GM20000 (cell line): ENCODE results near the gene POPDC3.

ENCODE experiments used
- DNase-seq: peaks from one replicate; pipeline ENCODE4 v3.0.0; 2012; ENCODE audit warnings: low spot score
- TF ChIP-seq, protein P1 (sequence below): IDR thresholded peaks from 2 replicates; pipeline ENCODE4 v1.5.1; 2012; ENCODE audit warnings: mild to moderate bottlenecking, control low read depth; ENCODE audit errors: extremely low read depth, missing control alignments

Gene POPDC3

DNA sequence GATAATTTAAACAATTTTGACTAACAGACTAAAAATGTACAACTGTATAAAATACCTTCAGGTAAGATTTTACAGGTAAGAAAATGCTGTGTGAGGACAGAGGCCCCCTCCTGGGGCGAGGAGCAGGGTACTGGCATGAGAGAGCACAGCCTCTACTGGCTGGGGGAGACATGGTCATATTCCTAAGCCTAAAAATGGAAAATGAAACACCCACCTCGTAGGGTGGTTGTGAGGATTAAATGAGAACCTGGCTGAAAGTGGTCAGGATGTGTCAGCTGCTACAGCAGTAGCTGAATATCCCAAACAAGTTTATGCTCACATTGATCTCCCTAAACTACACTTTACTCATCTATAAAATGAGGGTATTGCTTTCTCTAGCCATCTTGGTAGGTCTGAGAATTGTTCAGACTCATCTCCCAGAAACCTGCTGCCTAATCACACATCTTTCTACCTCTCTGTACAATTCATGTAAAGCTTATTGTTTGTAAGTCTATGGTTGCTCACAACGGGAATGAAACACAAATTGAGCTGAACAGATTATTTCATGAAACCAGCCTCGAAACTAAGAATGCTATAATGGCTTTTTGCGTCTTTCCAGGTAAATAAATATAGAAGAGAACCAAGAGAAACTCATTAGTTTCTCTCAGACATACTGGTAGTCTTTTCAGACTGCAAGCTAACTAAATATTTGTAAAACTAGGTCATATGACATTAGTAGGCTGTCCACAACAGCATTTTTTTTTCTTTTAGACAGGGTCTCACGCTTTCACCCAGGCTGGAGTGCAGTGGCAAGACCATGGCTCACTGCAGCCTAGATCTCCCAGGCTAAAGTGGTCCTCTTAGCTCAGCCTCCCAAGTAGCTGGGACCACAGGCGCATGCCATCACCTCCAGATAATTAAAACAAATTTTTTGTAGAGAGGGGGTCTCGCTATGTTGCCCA, 69.6 kb downstream of the POPDC3 start:
- DNase-seq: no peak
- TF ChIP-seq, protein P1, sequence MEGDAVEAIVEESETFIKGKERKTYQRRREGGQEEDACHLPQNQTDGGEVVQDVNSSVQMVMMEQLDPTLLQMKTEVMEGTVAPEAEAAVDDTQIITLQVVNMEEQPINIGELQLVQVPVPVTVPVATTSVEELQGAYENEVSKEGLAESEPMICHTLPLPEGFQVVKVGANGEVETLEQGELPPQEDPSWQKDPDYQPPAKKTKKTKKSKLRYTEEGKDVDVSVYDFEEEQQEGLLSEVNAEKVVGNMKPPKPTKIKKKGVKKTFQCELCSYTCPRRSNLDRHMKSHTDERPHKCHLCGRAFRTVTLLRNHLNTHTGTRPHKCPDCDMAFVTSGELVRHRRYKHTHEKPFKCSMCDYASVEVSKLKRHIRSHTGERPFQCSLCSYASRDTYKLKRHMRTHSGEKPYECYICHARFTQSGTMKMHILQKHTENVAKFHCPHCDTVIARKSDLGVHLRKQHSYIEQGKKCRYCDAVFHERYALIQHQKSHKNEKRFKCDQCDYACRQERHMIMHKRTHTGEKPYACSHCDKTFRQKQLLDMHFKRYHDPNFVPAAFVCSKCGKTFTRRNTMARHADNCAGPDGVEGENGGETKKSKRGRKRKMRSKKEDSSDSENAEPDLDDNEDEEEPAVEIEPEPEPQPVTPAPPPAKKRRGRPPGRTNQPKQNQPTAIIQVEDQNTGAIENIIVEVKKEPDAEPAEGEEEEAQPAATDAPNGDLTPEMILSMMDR: no peak

DNA sequence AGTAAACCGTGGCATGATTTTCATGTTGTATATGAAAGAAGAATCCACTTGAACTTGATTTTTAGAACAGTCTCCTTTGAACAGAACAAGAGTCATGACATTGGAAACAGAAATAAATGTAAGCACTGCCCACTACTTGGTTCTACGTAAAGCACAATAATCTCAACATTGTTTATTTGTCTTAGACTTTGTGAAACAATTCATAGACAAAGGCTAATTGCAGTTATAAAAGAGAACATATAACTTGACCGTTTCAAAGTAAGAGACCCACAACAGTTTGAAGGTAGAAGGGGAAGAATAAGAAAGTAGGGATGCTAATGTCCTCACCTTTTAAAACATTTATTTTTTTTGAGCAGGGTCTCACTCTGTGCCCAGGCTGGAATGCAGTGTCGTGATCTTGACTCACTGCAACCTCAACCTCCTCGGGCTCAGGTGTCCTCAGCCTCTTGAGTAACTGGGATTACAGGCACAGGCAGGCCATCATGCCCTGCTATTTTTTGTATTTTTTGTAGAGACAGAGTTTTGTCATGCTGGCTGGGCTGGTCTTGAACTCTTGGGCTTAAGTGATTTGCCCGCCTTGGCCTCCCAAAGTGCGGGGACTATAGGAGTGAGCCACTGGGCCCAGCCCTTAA, 71.1 kb downstream of the POPDC3 start:
- TF ChIP-seq, protein P1: no peak
- DNase-seq: no peak
